ENCODE data around the gene CEP20.
"Not testable (repeated sequence)": the region's sequence is repeated elsewhere in the genome, so short reads cannot be mapped to it uniquely, and the experiment has no call there.

Gene CEP20

DNA sequence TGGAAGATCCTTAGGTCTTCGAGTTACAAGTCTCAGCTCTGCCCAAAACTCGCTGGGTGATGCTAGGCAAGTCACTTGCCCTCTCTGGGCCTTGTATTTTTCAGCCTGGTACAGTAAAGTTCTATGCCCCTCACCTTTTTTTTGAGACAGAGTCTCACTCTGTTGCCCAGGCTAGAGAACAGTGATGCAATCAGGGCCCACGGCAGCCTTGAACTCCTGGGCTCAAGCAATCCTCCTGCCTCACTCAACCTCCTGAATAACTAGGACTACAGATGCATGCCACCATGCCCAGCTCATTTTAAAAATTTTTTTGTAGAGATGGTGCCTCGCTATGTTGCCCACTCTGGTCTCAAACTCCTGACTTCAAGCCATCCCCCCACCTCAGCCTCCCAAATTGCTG is 35.4 kb downstream of the CEP20 start:
- no peak overlapping the region for H3K27ac ChIP-seq
- no peak for DNase-seq (ENCODE audit: low read depth, low spot score)
- H3K9me3 ChIP-seq (ENCODE audit: low read depth, low read length) = no peaks in the 10 kb centered on the region
- H3K9ac ChIP-seq (ENCODE audit: insufficient read length) = no peak overlapping the region
- TF ChIP-seq FOXP2 (optimal IDR thresholded peaks at IDR 0.05; ENCODE audit: control extremely low read depth, extremely low read length, insufficient read depth) = no peak
- no peak overlapping the region for H3K4me3 ChIP-seq
- no peaks in the 10 kb centered on the region for H3K36me3 ChIP-seq (ENCODE audit: insufficient read depth, low read length)

GRCh38 chr16:15850555-15850954 is 37.8 kb downstream of the CEP20 start:
- DNase-seq (ENCODE audit: low read depth, low spot score); H3K27ac ChIP-seq; H3K9ac ChIP-seq (ENCODE audit: insufficient read length); H3K9me3 ChIP-seq (ENCODE audit: low read depth, low read length); H3K4me3 ChIP-seq; H3K36me3 ChIP-seq (ENCODE audit: insufficient read depth, low read length): not testable (repeated sequence)

DNA sequence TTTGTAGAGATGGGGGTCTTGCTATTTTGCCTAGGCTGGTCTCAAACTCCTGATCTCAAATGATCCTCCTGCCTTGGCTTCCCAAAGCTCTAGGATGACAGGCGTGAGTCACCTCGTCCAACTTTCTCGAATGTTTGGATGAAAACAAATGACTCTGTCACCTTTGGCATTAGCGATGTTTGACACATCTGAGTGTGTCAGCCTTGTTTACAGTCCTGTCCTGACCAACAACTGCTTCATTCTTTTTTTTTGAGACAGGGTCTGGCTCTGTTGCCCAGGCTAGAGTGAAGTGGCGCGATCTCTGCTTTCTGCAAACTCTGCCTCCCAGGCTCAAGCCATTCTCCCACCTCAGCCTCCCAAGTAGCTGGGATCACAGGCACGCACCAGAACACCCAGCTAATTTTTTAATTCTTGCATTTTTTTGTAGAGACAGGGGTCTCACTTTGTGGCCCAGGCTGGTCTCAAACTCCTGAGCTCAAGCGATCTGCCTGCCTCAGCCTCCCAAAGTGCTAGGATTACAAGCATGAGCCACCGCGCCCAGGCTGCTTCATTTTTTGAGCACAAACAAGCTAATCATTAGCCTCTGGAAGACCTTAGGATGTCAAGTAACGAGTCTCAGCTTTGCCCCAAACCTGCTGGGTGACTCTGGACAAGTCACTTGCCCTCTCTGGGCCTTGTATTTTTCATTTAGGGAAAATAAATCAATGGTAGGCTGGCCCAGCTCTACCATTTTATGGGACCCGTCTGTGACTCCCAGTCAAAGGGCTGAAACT is 39.0 kb downstream of the CEP20 start:
- no peak for DNase-seq (ENCODE audit: low read depth, low spot score)
- no peak overlapping the region for H3K4me3 ChIP-seq
- TF ChIP-seq POLR2AphosphoS5 (IDR thresholded peaks at IDR 0.05; ENCODE audit: borderline replicate concordance, low read depth, low read length) = no peak
- no peak for TF ChIP-seq FOXP2 (optimal IDR thresholded peaks at IDR 0.05; ENCODE audit: control extremely low read depth, extremely low read length, insufficient read depth)
- no peak for TF ChIP-seq EZH2 (IDR thresholded peaks at IDR 0.05)
- no peak overlapping the region for H3K9ac ChIP-seq (ENCODE audit: insufficient read length)
- no peak overlapping the region for H3K27ac ChIP-seq
- H3K36me3 ChIP-seq (ENCODE audit: insufficient read depth, low read length) = no peaks in the 10 kb centered on the region
- H3K9me3 ChIP-seq (ENCODE audit: low read depth, low read length) = no peaks in the 10 kb centered on the region

- Histone ChIP-seq H3K9me3 (ENCODE audit: low read depth, low read length) (no peaks in the 10 kb centered on the region), H3K4me3 (no peak overlapping the region), H3K36me3 (ENCODE audit: insufficient read depth, low read length) (no peaks in the 10 kb centered on the region), H3K27ac (no peak overlapping the region), H3K9ac (ENCODE audit: insufficient read length) (no peak overlapping the region)
- TF ChIP-seq EZH2 (IDR thresholded peaks at IDR 0.05) (no peak), POLR2AphosphoS5 (IDR thresholded peaks at IDR 0.05; ENCODE audit: borderline replicate concordance, low read depth, low read length) (no peak), FOXP2 (optimal IDR thresholded peaks at IDR 0.05; ENCODE audit: control extremely low read depth, extremely low read length, insufficient read depth) (no peak)
- no peak for DNase-seq (ENCODE audit: low read depth, low spot score)
These were observed 40.7 kb downstream of the CEP20 start for GRCh38 chr16:15847611-15848175.

DNA sequence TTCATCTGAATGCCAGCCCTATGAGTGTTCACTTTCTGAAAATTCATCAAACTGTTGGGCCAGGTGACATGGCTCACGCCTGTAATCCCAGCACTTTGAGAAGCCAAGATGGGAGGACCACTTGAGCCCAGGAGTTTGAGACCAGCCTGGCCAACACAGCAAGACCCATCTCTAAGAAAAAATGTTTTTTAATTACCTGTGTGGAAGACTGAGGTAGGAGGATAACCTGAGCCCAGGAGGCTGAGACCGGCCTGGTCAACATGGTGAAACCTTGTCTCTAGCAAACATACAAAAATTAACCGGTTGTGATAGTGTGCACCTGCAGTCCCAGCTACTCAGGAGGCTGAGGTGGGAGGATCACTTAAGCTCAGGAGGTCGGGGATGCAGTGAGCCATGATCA is 41.9 kb downstream of the CEP20 start:
- H3K9me3 ChIP-seq (ENCODE audit: low read depth, low read length) = no peaks in the 10 kb centered on the region
- no peak overlapping the region for H3K27ac ChIP-seq
- no peak overlapping the region for H3K4me3 ChIP-seq
- no peak for DNase-seq (ENCODE audit: low read depth, low spot score)
- TF ChIP-seq POLR2AphosphoS5 (IDR thresholded peaks at IDR 0.05; ENCODE audit: borderline replicate concordance, low read depth, low read length) (no peak), EZH2 (IDR thresholded peaks at IDR 0.05) (no peak), FOXP2 (optimal IDR thresholded peaks at IDR 0.05; ENCODE audit: control extremely low read depth, extremely low read length, insufficient read depth) (no peak)
- no peaks in the 10 kb centered on the region for H3K36me3 ChIP-seq (ENCODE audit: insufficient read depth, low read length)
- no peak overlapping the region for H3K9ac ChIP-seq (ENCODE audit: insufficient read length)

GRCh38 chr16:15843635-15844279 is 44.6 kb downstream of the CEP20 start:
- Histone ChIP-seq H3K36me3 (ENCODE audit: insufficient read depth, low read length) (no peaks in the 10 kb centered on the region), H3K9ac (ENCODE audit: insufficient read length) (no peak overlapping the region), H3K4me3 (no peak overlapping the region), H3K27ac (no peak overlapping the region), H3K9me3 (ENCODE audit: low read depth, low read length) (no peaks in the 10 kb centered on the region)
- TF ChIP-seq FOXP2 (optimal IDR thresholded peaks at IDR 0.05; ENCODE audit: control extremely low read depth, extremely low read length, insufficient read depth) (no peak), EZH2 (IDR thresholded peaks at IDR 0.05) (no peak), POLR2AphosphoS5 (IDR thresholded peaks at IDR 0.05; ENCODE audit: borderline replicate concordance, low read depth, low read length) (no peak)
- DNase-seq (ENCODE audit: low read depth, low spot score) = no peak

DNA sequence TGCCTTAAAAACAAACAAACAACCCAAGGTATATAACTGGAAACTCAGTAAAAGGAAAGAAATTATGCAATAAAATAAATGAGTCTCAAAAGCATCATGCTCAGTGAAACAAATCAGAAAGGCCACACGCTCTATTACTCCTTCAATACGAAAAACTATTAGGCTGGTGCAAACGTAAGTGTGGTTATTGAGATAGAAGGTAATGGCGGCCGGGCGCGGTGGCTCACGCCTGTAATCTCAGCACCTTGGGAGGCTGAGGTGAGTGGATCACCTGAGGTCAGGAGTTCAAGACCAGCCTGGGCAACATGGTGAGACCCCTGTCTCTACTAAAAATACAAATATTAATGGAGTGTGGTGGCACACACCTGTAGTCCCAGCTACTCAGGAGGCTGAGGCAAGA is 49.2 kb downstream of the CEP20 start:
- not testable (repeated sequence) for H3K9me3 ChIP-seq (ENCODE audit: low read depth, low read length); H3K4me3 ChIP-seq; DNase-seq (ENCODE audit: low read depth, low spot score); H3K27ac ChIP-seq; H3K36me3 ChIP-seq (ENCODE audit: insufficient read depth, low read length); H3K9ac ChIP-seq (ENCODE audit: insufficient read length)

GRCh38 chr16:15837761-15838160 is 50.6 kb downstream of the CEP20 start:
- Histone ChIP-seq H3K27ac (no peak overlapping the region), H3K36me3 (ENCODE audit: insufficient read depth, low read length) (no peaks in the 10 kb centered on the region), H3K9me3 (ENCODE audit: low read depth, low read length) (no peaks in the 10 kb centered on the region), H3K4me3 (no peak overlapping the region), H3K9ac (ENCODE audit: insufficient read length) (no peak overlapping the region)
- DNase-seq (ENCODE audit: low read depth, low spot score) = no peak
- no peak for TF ChIP-seq POLR2AphosphoS5 (IDR thresholded peaks at IDR 0.05; ENCODE audit: borderline replicate concordance, low read depth, low read length)
- TF ChIP-seq EZH2 (IDR thresholded peaks at IDR 0.05) = no peak
- TF ChIP-seq FOXP2 (optimal IDR thresholded peaks at IDR 0.05; ENCODE audit: control extremely low read depth, extremely low read length, insufficient read depth) = no peak
